Measurements from ENCODE around the gene PFDN1.

DNA sequence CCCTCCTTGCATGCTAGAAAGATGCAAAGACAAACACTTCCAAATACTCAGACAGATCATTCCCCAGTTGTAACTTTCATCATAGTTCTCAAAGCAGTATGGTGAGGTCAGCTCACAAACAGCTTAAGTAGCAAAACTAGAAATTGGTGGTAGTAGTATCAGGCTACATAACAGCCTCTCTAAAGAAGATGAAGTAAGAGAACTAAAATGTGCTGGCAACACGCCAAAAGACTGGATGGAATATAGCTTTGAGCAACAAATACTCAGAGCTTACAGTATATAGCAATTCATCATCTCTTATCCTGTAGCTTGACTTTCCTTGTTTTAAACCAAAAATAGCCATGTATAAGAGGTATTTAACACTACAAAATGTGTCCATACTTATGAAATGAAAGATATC, 7.5 kb downstream of the PFDN1 start:
- TF ChIP-seq POLR2AphosphoS5 (IDR thresholded peaks at IDR 0.05) (no peak), POLR2A (IDR thresholded peaks at IDR 0.05) (no peak), EP300 (IDR thresholded peaks at IDR 0.05) (no peak)
- TF ChIP-seq, protein P1, sequence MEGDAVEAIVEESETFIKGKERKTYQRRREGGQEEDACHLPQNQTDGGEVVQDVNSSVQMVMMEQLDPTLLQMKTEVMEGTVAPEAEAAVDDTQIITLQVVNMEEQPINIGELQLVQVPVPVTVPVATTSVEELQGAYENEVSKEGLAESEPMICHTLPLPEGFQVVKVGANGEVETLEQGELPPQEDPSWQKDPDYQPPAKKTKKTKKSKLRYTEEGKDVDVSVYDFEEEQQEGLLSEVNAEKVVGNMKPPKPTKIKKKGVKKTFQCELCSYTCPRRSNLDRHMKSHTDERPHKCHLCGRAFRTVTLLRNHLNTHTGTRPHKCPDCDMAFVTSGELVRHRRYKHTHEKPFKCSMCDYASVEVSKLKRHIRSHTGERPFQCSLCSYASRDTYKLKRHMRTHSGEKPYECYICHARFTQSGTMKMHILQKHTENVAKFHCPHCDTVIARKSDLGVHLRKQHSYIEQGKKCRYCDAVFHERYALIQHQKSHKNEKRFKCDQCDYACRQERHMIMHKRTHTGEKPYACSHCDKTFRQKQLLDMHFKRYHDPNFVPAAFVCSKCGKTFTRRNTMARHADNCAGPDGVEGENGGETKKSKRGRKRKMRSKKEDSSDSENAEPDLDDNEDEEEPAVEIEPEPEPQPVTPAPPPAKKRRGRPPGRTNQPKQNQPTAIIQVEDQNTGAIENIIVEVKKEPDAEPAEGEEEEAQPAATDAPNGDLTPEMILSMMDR (IDR thresholded peaks at IDR 0.05) = no peak

Data from suprapubic skin (tissue), 4 donors.